ENCODE results near the gene LRFN2. TPM values are rescaled to one million over a fixed set of nuclear protein-coding genes. Genes with fewer than 3 reads are reported as not detected.

Gene LRFN2
- total and polyA plus RNA-seq, 2 experiments from 2014 or later = 0.29 to 2.5 TPM

DNA sequence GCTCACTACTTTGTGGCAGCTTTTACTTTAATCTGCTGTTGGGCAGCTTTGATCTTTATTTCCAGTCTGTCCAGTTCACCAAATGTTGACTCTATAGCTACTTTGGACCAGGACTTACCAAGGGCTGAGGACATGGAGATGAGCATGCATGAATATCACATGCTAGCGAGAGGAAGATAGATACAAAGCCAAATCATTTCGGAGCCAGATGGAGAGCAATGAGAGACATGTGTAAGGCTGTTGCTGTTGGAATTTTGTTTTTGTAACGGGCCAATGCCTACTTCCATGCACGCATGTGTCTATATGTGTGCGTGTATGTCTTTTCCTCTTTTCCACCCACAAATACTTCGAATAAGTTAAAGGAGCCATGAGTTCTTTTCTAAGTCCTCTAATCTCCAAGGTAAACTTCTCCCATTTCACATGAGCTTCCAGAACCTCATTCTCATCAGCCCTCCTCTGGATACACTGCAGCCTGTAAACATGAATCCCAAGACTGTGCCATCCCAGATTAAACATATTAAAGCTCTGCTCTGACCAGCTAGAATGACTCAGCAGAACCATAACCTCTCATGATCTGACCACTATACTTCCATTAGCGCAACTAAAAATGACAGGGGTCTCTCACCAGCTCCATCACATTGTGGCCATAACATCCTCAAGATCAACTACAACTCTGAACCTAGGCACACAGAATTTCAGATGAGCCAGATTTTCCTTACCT, 160.7 kb downstream of the LRFN2 start:
- Histone ChIP-seq H3K4me2 (no peak overlapping the region), H3K4me1 (ENCODE audit: insufficient read depth) (peaks cover under 1% of the 10 kb centered on the region; the same call in 1 of the 2 replicates), H3K9me2 (ENCODE audit: insufficient read depth) (peaks cover 22% of the 10 kb centered on the region), H3K79me2 (replicated peaks; ENCODE audit: insufficient read depth) (no peaks in the 10 kb centered on the region), H4K20me1 (replicated peaks; ENCODE audit: insufficient read depth) (no peaks in the 10 kb centered on the region), H3K36me3 (ENCODE audit: insufficient read depth) (no peaks in the 10 kb centered on the region), H3K27me3 (ENCODE audit: insufficient read depth) (no peaks in the 10 kb centered on the region), H2AFZ (no peak overlapping the region), H3K4me3 (no peak overlapping the region), H3F3A (replicated peaks; ENCODE audit: low read depth) (no peaks in the 10 kb centered on the region), H3K27ac (ENCODE audit: low read depth) (no peak overlapping the region)
- no peak for DNase-seq (ENCODE audit: low spot score)
- Mint-ChIP-seq H3K4me1 (peaks cover 4% of the 10 kb centered on the region), H3K9me3 (no peaks in the 10 kb centered on the region), H3K36me3 (ENCODE audit: low read depth) (no peaks in the 10 kb centered on the region), H3K4me3 (no peak overlapping the region), H3K27me3 (ENCODE audit: insufficient read depth, low read depth, poor library complexity) (peaks cover 2% of the 10 kb centered on the region), H3K27ac (no peak overlapping the region)
- no peak for ATAC-seq
- TF ChIP-seq ZNF331 (CRISPR knock-in tag; IDR thresholded peaks at IDR 0.05; ENCODE audit: low read depth) = no peak
- TF ChIP-seq ZNF114 (CRISPR knock-in tag; IDR thresholded peaks at IDR 0.05) = no peak
- no peak for TF ChIP-seq EZH2 (IDR thresholded peaks at IDR 0.05; ENCODE audit: low read depth, unreplicated experiment)
- TF ChIP-seq NANOG (IDR thresholded peaks at IDR 0.05; ENCODE audit: borderline replicate concordance) = no peak
- no peak for TF ChIP-seq EZH2phosphoT487 (IDR thresholded peaks at IDR 0.05; ENCODE audit: unreplicated experiment)
- TF ChIP-seq, protein P1, sequence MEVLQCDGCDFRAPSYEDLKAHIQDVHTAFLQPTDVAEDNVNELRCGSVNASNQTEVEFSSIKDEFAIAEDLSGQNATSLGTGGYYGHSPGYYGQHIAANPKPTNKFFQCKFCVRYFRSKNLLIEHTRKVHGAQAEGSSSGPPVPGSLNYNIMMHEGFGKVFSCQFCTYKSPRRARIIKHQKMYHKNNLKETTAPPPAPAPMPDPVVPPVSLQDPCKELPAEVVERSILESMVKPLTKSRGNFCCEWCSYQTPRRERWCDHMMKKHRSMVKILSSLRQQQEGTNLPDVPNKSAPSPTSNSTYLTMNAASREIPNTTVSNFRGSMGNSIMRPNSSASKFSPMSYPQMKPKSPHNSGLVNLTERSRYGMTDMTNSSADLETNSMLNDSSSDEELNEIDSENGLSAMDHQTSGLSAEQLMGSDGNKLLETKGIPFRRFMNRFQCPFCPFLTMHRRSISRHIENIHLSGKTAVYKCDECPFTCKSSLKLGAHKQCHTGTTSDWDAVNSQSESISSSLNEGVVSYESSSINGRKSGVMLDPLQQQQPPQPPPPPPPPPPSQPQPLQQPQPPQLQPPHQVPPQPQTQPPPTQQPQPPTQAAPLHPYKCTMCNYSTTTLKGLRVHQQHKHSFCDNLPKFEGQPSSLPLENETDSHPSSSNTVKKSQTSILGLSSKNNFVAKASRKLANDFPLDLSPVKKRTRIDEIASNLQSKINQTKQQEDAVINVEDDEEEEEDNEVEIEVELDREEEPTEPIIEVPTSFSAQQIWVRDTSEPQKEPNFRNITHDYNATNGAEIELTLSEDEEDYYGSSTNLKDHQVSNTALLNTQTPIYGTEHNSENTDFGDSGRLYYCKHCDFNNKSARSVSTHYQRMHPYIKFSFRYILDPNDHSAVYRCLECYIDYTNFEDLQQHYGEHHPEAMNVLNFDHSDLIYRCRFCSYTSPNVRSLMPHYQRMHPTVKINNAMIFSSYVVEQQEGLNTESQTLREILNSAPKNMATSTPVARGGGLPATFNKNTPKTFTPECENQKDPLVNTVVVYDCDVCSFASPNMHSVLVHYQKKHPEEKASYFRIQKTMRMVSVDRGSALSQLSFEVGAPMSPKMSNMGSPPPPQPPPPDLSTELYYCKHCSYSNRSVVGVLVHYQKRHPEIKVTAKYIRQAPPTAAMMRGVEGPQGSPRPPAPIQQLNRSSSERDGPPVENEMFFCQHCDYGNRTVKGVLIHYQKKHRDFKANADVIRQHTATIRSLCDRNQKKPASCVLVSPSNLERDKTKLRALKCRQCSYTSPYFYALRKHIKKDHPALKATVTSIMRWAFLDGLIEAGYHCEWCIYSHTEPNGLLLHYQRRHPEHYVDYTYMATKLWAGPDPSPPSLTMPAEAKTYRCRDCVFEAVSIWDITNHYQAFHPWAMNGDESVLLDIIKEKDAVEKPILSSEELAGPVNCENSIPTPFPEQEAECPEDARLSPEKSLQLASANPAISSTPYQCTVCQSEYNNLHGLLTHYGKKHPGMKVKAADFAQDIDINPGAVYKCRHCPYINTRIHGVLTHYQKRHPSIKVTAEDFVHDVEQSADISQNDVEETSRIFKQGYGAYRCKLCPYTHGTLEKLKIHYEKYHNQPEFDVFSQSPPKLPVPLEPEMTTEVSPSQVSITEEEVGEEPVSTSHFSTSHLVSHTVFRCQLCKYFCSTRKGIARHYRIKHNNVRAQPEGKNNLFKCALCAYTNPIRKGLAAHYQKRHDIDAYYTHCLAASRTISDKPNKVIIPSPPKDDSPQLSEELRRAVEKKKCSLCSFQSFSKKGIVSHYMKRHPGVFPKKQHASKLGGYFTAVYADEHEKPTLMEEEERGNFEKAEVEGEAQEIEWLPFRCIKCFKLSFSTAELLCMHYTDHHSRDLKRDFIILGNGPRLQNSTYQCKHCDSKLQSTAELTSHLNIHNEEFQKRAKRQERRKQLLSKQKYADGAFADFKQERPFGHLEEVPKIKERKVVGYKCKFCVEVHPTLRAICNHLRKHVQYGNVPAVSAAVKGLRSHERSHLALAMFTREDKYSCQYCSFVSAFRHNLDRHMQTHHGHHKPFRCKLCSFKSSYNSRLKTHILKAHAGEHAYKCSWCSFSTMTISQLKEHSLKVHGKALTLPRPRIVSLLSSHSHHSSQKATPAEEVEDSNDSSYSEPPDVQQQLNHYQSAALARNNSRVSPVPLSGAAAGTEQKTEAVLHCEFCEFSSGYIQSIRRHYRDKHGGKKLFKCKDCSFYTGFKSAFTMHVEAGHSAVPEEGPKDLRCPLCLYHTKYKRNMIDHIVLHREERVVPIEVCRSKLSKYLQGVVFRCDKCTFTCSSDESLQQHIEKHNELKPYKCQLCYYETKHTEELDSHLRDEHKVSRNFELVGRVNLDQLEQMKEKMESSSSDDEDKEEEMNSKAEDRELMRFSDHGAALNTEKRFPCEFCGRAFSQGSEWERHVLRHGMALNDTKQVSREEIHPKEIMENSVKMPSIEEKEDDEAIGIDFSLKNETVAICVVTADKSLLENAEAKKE (CRISPR knock-in tag; IDR thresholded peaks at IDR 0.05) = no peak
- no peak for TF ChIP-seq POLR2AphosphoS5 (IDR thresholded peaks at IDR 0.05; ENCODE audit: low read depth)
- no peak for TF ChIP-seq STAT1 (IDR thresholded peaks at IDR 0.05; ENCODE audit: unreplicated experiment)
- TF ChIP-seq, protein P2, sequence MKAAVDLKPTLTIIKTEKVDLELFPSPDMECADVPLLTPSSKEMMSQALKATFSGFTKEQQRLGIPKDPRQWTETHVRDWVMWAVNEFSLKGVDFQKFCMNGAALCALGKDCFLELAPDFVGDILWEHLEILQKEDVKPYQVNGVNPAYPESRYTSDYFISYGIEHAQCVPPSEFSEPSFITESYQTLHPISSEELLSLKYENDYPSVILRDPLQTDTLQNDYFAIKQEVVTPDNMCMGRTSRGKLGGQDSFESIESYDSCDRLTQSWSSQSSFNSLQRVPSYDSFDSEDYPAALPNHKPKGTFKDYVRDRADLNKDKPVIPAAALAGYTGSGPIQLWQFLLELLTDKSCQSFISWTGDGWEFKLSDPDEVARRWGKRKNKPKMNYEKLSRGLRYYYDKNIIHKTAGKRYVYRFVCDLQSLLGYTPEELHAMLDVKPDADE (IDR thresholded peaks at IDR 0.05) = no peak
- TF ChIP-seq CREB1 (CRISPR knock-in tag; IDR thresholded peaks at IDR 0.05; ENCODE audit: low read depth) = no peak
- TF ChIP-seq, protein P3, sequence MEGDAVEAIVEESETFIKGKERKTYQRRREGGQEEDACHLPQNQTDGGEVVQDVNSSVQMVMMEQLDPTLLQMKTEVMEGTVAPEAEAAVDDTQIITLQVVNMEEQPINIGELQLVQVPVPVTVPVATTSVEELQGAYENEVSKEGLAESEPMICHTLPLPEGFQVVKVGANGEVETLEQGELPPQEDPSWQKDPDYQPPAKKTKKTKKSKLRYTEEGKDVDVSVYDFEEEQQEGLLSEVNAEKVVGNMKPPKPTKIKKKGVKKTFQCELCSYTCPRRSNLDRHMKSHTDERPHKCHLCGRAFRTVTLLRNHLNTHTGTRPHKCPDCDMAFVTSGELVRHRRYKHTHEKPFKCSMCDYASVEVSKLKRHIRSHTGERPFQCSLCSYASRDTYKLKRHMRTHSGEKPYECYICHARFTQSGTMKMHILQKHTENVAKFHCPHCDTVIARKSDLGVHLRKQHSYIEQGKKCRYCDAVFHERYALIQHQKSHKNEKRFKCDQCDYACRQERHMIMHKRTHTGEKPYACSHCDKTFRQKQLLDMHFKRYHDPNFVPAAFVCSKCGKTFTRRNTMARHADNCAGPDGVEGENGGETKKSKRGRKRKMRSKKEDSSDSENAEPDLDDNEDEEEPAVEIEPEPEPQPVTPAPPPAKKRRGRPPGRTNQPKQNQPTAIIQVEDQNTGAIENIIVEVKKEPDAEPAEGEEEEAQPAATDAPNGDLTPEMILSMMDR (conservative IDR thresholded peaks at IDR 0.05; ENCODE audit: low read depth in 2 of 2) = no peak
- TF ChIP-seq JUNB (IDR thresholded peaks at IDR 0.05; ENCODE audit: unreplicated experiment) = no peak
- TF ChIP-seq, protein P4, sequence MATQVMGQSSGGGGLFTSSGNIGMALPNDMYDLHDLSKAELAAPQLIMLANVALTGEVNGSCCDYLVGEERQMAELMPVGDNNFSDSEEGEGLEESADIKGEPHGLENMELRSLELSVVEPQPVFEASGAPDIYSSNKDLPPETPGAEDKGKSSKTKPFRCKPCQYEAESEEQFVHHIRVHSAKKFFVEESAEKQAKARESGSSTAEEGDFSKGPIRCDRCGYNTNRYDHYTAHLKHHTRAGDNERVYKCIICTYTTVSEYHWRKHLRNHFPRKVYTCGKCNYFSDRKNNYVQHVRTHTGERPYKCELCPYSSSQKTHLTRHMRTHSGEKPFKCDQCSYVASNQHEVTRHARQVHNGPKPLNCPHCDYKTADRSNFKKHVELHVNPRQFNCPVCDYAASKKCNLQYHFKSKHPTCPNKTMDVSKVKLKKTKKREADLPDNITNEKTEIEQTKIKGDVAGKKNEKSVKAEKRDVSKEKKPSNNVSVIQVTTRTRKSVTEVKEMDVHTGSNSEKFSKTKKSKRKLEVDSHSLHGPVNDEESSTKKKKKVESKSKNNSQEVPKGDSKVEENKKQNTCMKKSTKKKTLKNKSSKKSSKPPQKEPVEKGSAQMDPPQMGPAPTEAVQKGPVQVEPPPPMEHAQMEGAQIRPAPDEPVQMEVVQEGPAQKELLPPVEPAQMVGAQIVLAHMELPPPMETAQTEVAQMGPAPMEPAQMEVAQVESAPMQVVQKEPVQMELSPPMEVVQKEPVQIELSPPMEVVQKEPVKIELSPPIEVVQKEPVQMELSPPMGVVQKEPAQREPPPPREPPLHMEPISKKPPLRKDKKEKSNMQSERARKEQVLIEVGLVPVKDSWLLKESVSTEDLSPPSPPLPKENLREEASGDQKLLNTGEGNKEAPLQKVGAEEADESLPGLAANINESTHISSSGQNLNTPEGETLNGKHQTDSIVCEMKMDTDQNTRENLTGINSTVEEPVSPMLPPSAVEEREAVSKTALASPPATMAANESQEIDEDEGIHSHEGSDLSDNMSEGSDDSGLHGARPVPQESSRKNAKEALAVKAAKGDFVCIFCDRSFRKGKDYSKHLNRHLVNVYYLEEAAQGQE (IDR thresholded peaks at IDR 0.05; ENCODE audit: unreplicated experiment) = no peak

Data from GM23338 (cell line).